Adipose tissue (tissue), 3 donors: ENCODE measurements around the gene FOXP1. TPM values are rescaled to one million over a fixed set of nuclear protein-coding genes. Genes with fewer than 3 reads are reported as not detected.

ENCODE experiments used
- H3K27ac ChIP-seq: one replicate; pipeline ENCODE4 v1.5.1; 2013; ENCODE audit warnings: low read depth, low read length
- WGBS, 3 donors: extraction: QIAGEN DNeasy Blood & Tissue Kit; methylation state at CpG; one replicate each; pipeline ENCODE4 v1.1.7; 2013; 5-methylcytosine and 5-hydroxymethylcytosine counted together
- polyA plus RNA-seq, 3 donors: library from polyadenylated mRNA; stranded (reverse); fragments of 200-250 nt; gene quantifications; one replicate each; pipeline ENCODE4 v1.2.3, GENCODE V29; 2013
- donor health status: healthy with polysubstance abuse.
- donor health status: Bipolar disorder and iron deficiency.
- donor health status: healthy.

The FOXP1 gene
- polyA plus RNA-seq, 3 donors, result 6.3 to 19.2 (median 11.4) TPM

DNA sequence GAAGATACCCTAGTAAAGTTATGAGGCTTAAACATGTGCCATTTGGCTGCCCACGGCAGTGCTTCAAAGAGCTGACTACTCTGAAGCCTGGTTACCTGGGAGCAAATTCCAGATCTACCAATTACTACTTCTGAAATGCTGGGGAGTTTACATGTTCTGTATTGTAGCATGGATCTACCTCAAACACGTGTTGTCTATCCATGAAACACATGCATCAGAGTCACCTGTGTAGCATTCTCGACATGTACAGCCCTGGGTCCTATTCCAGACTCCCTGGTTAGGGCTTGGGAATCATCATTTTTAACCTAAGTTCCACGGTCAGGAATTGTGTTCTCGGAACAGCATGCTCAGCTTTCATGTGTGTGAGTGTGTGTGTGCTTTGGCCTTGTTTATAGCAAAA is 671.8 kb downstream of the FOXP1 start:
- WGBS, 3 donors, result 88 to 94% (median 92%) methylated on average over 5 of the region's 5 CpGs
- no peak overlapping the region for H3K27ac ChIP-seq

DNA sequence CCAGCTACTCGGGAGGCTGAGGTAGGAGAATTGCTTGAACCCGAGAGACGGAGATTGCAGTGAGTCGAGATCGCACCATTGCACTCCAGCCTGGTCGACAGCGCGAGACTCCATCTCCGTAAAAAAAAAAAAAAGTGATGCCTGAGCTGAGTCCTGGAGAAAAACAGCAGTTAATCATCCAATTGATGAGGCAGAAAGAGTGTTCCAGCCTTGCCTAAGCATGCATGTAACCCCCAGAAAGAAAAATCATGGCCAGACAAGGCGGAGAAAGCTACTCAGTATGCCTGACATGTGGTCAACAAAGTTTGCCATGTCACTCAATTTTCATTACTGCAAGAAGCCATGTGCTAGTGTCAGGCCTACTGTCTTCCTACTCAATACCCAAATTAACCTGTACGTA is 678.0 kb downstream of the FOXP1 start:
- H3K27ac ChIP-seq, result no peak overlapping the region
- WGBS, 3 donors, result 93 to 97% (median 95%) methylated on average over 11 of the region's 11 CpGs

Other genes starting within 250 kb of the FOXP1 start
- 10 to 100 TPM in 2 of 3 donors, 1 to 10 TPM in 1; 5.6 to 23.2 (median 15.1) TPM for gene EIF4E3, start 141.7 kb upstream of the FOXP1 start, polyA plus RNA-seq
- gene GPR27, start 170.1 kb upstream of the FOXP1 start, polyA plus RNA-seq, result 1 to 10 TPM in 2 of 3 donors, under 1 TPM in 1; 0.95 to 3.9 (median 3.5) TPM
- 10 to 100 TPM in 2 of 3 donors, under 1 TPM in 1; 0.23 to 19.0 (median 14.8) TPM for gene PROK2, start 201.4 kb upstream of the FOXP1 start, polyA plus RNA-seq